ENCODE measurements around the gene ARSI.

GRCh38 chr5:150339165-150339564 lies 36.5 kb upstream of the ARSI start:
- no peak for TF ChIP-seq CTCF (IDR thresholded peaks at IDR 0.05)
- TF ChIP-seq EP300 (IDR thresholded peaks at IDR 0.05): no peak

All from tibial nerve (tissue), 4 donors.